Measurements from ENCODE around the gene CADPS. TPM values are rescaled to one million over a fixed set of nuclear protein-coding genes. Genes with fewer than 3 reads are reported as not detected.

Gene CADPS
- total RNA-seq, 1 experiment from 2014 or later = 7.0 TPM

GRCh38 chr3:62833538-62833937, 41.7 kb downstream of the CADPS start:
- ATAC-seq (peak; percentile 85), DNase-seq (ENCODE audit: low spot score) (no peak)
- CTCF ChIA-PET = interaction anchor here (0.6 to 3.2 kb wide), 18 partner anchors 9 to 395 kb away, joined by 3 to 16 read pairs (median 4); no protein-coding TSS in a partner anchor

GRCh38 chr3:62832553-62832952, 42.7 kb downstream of the CADPS start:
- Mint-ChIP-seq H3K4me3 (no peak overlapping the region), H3K4me1 (no peaks in the 10 kb centered on the region), H3K36me3 (no peaks in the 10 kb centered on the region), H3K9me3 (no peaks in the 10 kb centered on the region), H3K27ac (no peak overlapping the region), H3K27me3 (ENCODE audit: low read depth) (no peaks in the 10 kb centered on the region)
- DNase-seq (ENCODE audit: low spot score) (no peak), ATAC-seq (no peak)
- ChIA-PET POLR2A (no interaction called here), CTCF (interaction anchor here (1.5 to 3.2 kb wide), 5 partner anchors 41 to 396 kb away, joined by 3 to 16 read pairs (median 12); no protein-coding TSS in a partner anchor)
- TF ChIP-seq AR (CRISPR knock-in tag; IDR thresholded peaks at IDR 0.05) (no peak), ZNF281 (CRISPR knock-in tag; IDR thresholded peaks at IDR 0.05) (no peak), ZNF396 (CRISPR knock-in tag; IDR thresholded peaks at IDR 0.05; ENCODE audit: borderline replicate concordance) (no peak), FOXP4 (CRISPR knock-in tag; IDR thresholded peaks at IDR 0.05) (no peak), TCF7 (CRISPR knock-in tag; IDR thresholded peaks at IDR 0.05; ENCODE audit: low read depth) (no peak), AFF4 (CRISPR knock-in tag; IDR thresholded peaks at IDR 0.05; ENCODE audit: borderline replicate concordance) (no peak), MXD4 (CRISPR knock-in tag; IDR thresholded peaks at IDR 0.05; ENCODE audit: borderline replicate concordance) (no peak), IRF1 (CRISPR knock-in tag; IDR thresholded peaks at IDR 0.05) (no peak), ZNF138 (CRISPR knock-in tag; conservative IDR thresholded peaks at IDR 0.05) (no peak), NR3C1 (CRISPR knock-in tag; conservative IDR thresholded peaks at IDR 0.05; ENCODE audit: low read depth) (no peak), PRRX2 (CRISPR knock-in tag; IDR thresholded peaks at IDR 0.05) (no peak)

More at GRCh38 chr3:62833538-62833937, 41.7 kb downstream of the CADPS start:
- POLR2A ChIA-PET = no interaction called here
- H3K27ac Mint-ChIP-seq = no peak overlapping the region
- no peak overlapping the region for H3K4me3 Mint-ChIP-seq
- no peaks in the 10 kb centered on the region for H3K36me3 Mint-ChIP-seq
- H3K27me3 Mint-ChIP-seq (ENCODE audit: low read depth) = no peaks in the 10 kb centered on the region
- no peaks in the 10 kb centered on the region for H3K4me1 Mint-ChIP-seq
- no peaks in the 10 kb centered on the region for H3K9me3 Mint-ChIP-seq
- TF ChIP-seq FOXJ3 (CRISPR knock-in tag; IDR thresholded peaks at IDR 0.05; ENCODE audit: borderline replicate concordance) = no peak
- no peak for TF ChIP-seq TEAD4 (CRISPR knock-in tag; IDR thresholded peaks at IDR 0.05)
- TF ChIP-seq TCF7 (CRISPR knock-in tag; IDR thresholded peaks at IDR 0.05; ENCODE audit: low read depth) = no peak
- no peak for TF ChIP-seq ZSCAN18 (CRISPR knock-in tag; IDR thresholded peaks at IDR 0.05)
- peak; percentile 33; the same call in 1 of the 2 replicates for TF ChIP-seq CTCF (IDR thresholded peaks at IDR 0.05)
- TF ChIP-seq TEAD1 (CRISPR knock-in tag; IDR thresholded peaks at IDR 0.05) = no peak
